PC-3 (cell line): Measurements from ENCODE around the gene ZNF280D. TPM values are rescaled to one million over a fixed set of nuclear protein-coding genes. Genes with fewer than 3 reads are reported as not detected.

Experiments used
- ATAC-seq: fragments of 200-7000 bp; cut with Tn5 transposase; 2 replicates; pipeline ENCODE4 v1.9.1; 2020; ENCODE audit warnings: mild to moderate bottlenecking, moderate library complexity
- BruUV-seq: library from RNA; stranded (reverse); fragments of 400-500 nt; replicated peaks from 2 replicates; lab custom pipeline; 2021; lab: Mats Ljungman, UMichigan
- CTCF ChIA-PET: fragments of 300-600 bp; sonication (Branson Sonifier 250); formaldehyde crosslinking; loops from one replicate; lab custom pipeline; 2022; ENCODE audit warnings: antibody characterized with exemption; lab: Charles Lee
- POLR2A ChIA-PET: fragments of 300-600 bp; sonication (Branson Sonifier 250); formaldehyde crosslinking; loops from one replicate; lab custom pipeline; 2022; ENCODE audit warnings: antibody characterized with exemption; ENCODE audit not compliant: unreplicated experiment; lab: Charles Lee
- DNase-seq: peaks from one replicate; pipeline ENCODE4 v3.0.0-alpha.2; 2015
- H2AFZ ChIP-seq: fragments of 300-600 bp; sonication (generic); 2 replicates; pipeline ENCODE4 v1.6.0; 2016; ENCODE audit warnings: antibody characterized with exemption, low read length
- H3F3A ChIP-seq: fragments of 300-600 bp; sonication (generic); one replicate; pipeline ENCODE4 v1.6.0; 2017; ENCODE audit warnings: antibody characterized with exemption, low read length, control low read depth, mild to moderate bottlenecking; ENCODE audit not compliant: unreplicated experiment
- H3K27ac ChIP-seq: fragments of 300-600 bp; sonication (generic); 2 replicates; pipeline ENCODE4 v1.5.1; 2016; ENCODE audit warnings: mild to moderate bottlenecking, low read length
- H3K27me3 ChIP-seq: fragments of 300-600 bp; sonication (generic); 2 replicates; pipeline ENCODE4 v1.6.1; 2016; ENCODE audit warnings: low read length, mixed read lengths
- H3K36me3 ChIP-seq: fragments of 300-600 bp; sonication (generic); 2 replicates; pipeline ENCODE4 v1.6.1; 2016; ENCODE audit warnings: low read depth, mixed run types, low read length, mixed read lengths
- H3K4me1 ChIP-seq: fragments of 300-600 bp; sonication (generic); 2 replicates; pipeline ENCODE4 v1.5.1; 2016; ENCODE audit warnings: low read length; ENCODE audit not compliant: insufficient read depth
- H3K4me2 ChIP-seq: fragments of 300-600 bp; sonication (generic); 2 replicates; pipeline ENCODE4 v1.6.0; 2016; ENCODE audit warnings: low read length
- H3K4me3 ChIP-seq: fragments of 300-600 bp; sonication (generic); 2 replicates; pipeline ENCODE4 v1.5.1; 2016; ENCODE audit warnings: mild to moderate bottlenecking, low read length, mixed read lengths
- H3K79me2 ChIP-seq: fragments of 300-600 bp; sonication (generic); 2 replicates; pipeline ENCODE4 v1.6.1; 2017; ENCODE audit warnings: low read length, mixed read lengths
- H3K9ac ChIP-seq: fragments of 300-600 bp; sonication (generic); 2 replicates; pipeline ENCODE4 v1.6.0; 2016; ENCODE audit warnings: mild to moderate bottlenecking, low read length
- H3K9me2 ChIP-seq: fragments of 300-600 bp; sonication (generic); replicated peaks from 2 replicates; pipeline ENCODE4 v1.6.1; 2016; ENCODE audit warnings: mixed run types, low read length, mixed read lengths
- H3K9me3 ChIP-seq: fragments of 300-600 bp; sonication (generic); 2 replicates; pipeline ENCODE4 v1.6.1; 2016; ENCODE audit warnings: low read length, mixed read lengths
- H4K20me1 ChIP-seq: fragments of 300-600 bp; sonication (generic); 2 replicates; pipeline ENCODE4 v1.6.1; 2016; ENCODE audit warnings: low read length, mixed read lengths
- CTCF ChIP-seq: fragments of 300-600 bp; sonication (generic); conservative IDR thresholded peaks from 2 replicates; pipeline ENCODE4 v1.5.1; 2017; ENCODE audit warnings: antibody characterized with exemption, low read depth, mild to moderate bottlenecking, low read length
- EZH2 ChIP-seq: fragments of 300-600 bp; sonication (generic); IDR thresholded peaks from one replicate; pipeline ENCODE4 v1.6.1; 2017; ENCODE audit warnings: antibody characterized with exemption, mild to moderate bottlenecking, low read length; ENCODE audit not compliant: unreplicated experiment
- EZH2phosphoT487 ChIP-seq: fragments of 300-600 bp; sonication (generic); IDR thresholded peaks from 2 replicates; pipeline ENCODE4 v1.6.1; 2018; ENCODE audit warnings: mild to moderate bottlenecking, antibody characterized with exemption, low read length, borderline replicate concordance
- intact Hi-C: fragments of 100-400 bp; cut with micrococcal nuclease; formaldehyde crosslinking; loops from 2 replicates; pipeline ENCODE4 v1.9.0; 2023
- total RNA-seq: library from RNA; depleted of rRNA; stranded (reverse); fragments of >200 nt; gene quantifications from 2 replicates; pipeline ENCODE4 v1.2.3, GENCODE V29; 2014

ZNF280D gene
- total RNA-seq, 1 experiment from 2014 or later = 7.4 TPM

- TF ChIP-seq EZH2phosphoT487 = no peak
- no peak for TF ChIP-seq CTCF
- TF ChIP-seq EZH2 = no peak
- no peak overlapping the region for H3K4me3 ChIP-seq
- ChIA-PET CTCF (no interaction called here), POLR2A (no interaction called here)
- no peaks in the 10 kb centered on the region for H3K9me2 ChIP-seq
- no peaks in the 10 kb centered on the region for H3K79me2 ChIP-seq
- no peak overlapping the region for H2AFZ ChIP-seq
- no peaks in the 10 kb centered on the region for H3K36me3 ChIP-seq
- no peak overlapping the region for H3K27ac ChIP-seq
- ATAC-seq (no peak), DNase-seq (no peak)
- intact Hi-C loops = no loop called here
- H3K27me3 ChIP-seq = no peaks in the 10 kb centered on the region
- no peaks in the 10 kb centered on the region for H3K9me3 ChIP-seq
- H3K9ac ChIP-seq = no peak overlapping the region
- no peaks in the 10 kb centered on the region for H3K4me1 ChIP-seq
- no TSS peak for BruUV-seq
- no peaks in the 10 kb centered on the region for H4K20me1 ChIP-seq
- H3F3A ChIP-seq = no peaks in the 10 kb centered on the region
- no peak overlapping the region for H3K4me2 ChIP-seq
Measured at GRCh38 chr15:56719774-56720555, 13.3 kb downstream of the ZNF280D start.

- Histone ChIP-seq H3K27ac (no peak overlapping the region), H3K4me1 (no peaks in the 10 kb centered on the region), H3K9me3 (no peaks in the 10 kb centered on the region), H3K27me3 (no peaks in the 10 kb centered on the region), H3K4me2 (no peak overlapping the region), H3F3A (no peaks in the 10 kb centered on the region), H4K20me1 (no peaks in the 10 kb centered on the region), H3K79me2 (no peaks in the 10 kb centered on the region), H3K36me3 (no peaks in the 10 kb centered on the region), H3K4me3 (no peak overlapping the region), H3K9ac (no peak overlapping the region), H3K9me2 (no peaks in the 10 kb centered on the region), H2AFZ (no peak overlapping the region)
- no peak for ATAC-seq
- no peak for DNase-seq
- ChIA-PET CTCF (no interaction called here), POLR2A (no interaction called here)
- TF ChIP-seq EZH2 = no peak
- no peak for TF ChIP-seq EZH2phosphoT487
- no peak for TF ChIP-seq CTCF
- no TSS peak for BruUV-seq
- intact Hi-C loops = no loop called here
Measured at GRCh38 chr15:56719021-56719612, 14.2 kb downstream of the ZNF280D start.

DNA sequence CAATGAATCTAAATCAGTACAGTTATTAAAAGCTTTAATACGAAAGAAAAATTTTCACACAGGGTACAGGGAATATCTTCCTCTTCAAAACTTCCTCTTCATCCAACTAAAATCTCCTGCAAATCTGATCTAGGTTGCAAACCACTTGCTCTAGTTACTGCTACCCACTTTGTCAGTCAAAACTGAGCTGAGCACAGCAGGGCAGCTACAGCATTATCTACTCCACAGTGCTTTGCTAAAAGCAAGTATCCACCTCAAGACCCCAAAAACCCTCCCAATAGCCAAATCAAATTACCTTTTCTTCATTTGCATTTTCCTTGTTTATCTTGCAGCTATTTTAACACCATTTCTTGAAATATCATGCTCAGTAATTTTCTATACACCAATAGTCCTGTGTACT lies 14.7 kb downstream of the ZNF280D start:
- H3K4me2 ChIP-seq = no peak overlapping the region
- intact Hi-C loops = no loop called here
- no peaks in the 10 kb centered on the region for H3K9me2 ChIP-seq
- DNase-seq (no peak), ATAC-seq (no peak)
- TF ChIP-seq EZH2phosphoT487 = no peak
- no peak for TF ChIP-seq CTCF
- no peak for TF ChIP-seq EZH2
- no peak overlapping the region for H3K4me3 ChIP-seq
- H3K4me1 ChIP-seq = no peaks in the 10 kb centered on the region
- H3K27me3 ChIP-seq = no peaks in the 10 kb centered on the region
- no peak overlapping the region for H2AFZ ChIP-seq
- H3F3A ChIP-seq = no peaks in the 10 kb centered on the region
- no TSS peak for BruUV-seq
- CTCF ChIA-PET = no interaction called here
- no peaks in the 10 kb centered on the region for H3K9me3 ChIP-seq
- no peaks in the 10 kb centered on the region for H4K20me1 ChIP-seq
- H3K79me2 ChIP-seq = no peaks in the 10 kb centered on the region
- POLR2A ChIA-PET = no interaction called here
- H3K9ac ChIP-seq = no peak overlapping the region
- H3K36me3 ChIP-seq = no peaks in the 10 kb centered on the region
- H3K27ac ChIP-seq = no peak overlapping the region
